ENCODE results near the gene SLC39A11. TPM values are rescaled to one million over a fixed set of nuclear protein-coding genes. Genes with fewer than 3 reads are reported as not detected.

The SLC39A11 gene
- total and polyA plus RNA-seq, 12 donors = 7.0 to 91.4 (median 22.7) TPM

DNA sequence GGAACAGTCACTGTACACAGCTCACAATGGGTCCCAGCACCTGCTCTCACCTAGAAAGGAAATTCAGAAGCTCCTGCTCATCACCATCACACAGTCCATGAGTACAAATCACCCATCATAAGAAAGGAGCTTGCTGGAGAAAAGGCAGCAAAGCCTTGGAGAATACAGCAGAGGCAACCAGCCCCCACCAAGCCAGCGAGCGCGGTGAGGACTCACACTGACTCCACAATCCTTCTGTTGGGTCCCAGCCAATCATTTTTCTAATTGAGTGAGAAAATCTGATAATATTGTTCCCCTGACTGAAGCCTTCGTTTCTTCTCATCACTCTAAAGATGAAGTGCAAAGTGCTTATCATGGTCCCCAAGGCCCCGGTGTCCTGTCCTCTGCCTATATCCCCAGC is 298.3 kb downstream of the SLC39A11 start:
- no peak overlapping the region for H3K27ac ChIP-seq
- TF ChIP-seq, protein P1, sequence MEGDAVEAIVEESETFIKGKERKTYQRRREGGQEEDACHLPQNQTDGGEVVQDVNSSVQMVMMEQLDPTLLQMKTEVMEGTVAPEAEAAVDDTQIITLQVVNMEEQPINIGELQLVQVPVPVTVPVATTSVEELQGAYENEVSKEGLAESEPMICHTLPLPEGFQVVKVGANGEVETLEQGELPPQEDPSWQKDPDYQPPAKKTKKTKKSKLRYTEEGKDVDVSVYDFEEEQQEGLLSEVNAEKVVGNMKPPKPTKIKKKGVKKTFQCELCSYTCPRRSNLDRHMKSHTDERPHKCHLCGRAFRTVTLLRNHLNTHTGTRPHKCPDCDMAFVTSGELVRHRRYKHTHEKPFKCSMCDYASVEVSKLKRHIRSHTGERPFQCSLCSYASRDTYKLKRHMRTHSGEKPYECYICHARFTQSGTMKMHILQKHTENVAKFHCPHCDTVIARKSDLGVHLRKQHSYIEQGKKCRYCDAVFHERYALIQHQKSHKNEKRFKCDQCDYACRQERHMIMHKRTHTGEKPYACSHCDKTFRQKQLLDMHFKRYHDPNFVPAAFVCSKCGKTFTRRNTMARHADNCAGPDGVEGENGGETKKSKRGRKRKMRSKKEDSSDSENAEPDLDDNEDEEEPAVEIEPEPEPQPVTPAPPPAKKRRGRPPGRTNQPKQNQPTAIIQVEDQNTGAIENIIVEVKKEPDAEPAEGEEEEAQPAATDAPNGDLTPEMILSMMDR (IDR thresholded peaks at IDR 0.05) = no peak
- TF ChIP-seq POLR2A (IDR thresholded peaks at IDR 0.05) = no peak
- no peaks in the 10 kb centered on the region for H3K36me3 ChIP-seq (replicated peaks in 1 of 2)
- no peaks in the 10 kb centered on the region for H3K9me3 ChIP-seq (replicated peaks in 1 of 3)
- H3K27me3 ChIP-seq = no peaks in the 10 kb centered on the region
- no peaks in the 10 kb centered on the region for H3K4me1 ChIP-seq (replicated peaks in 1 of 2)
- no peak for DNase-seq
- intact Hi-C loops (cut with DNase I) = no loop called here
- no peak overlapping the region for H3K4me3 ChIP-seq
- WGBS, 4 donors = 85 to 92% (median 88%) methylated on average over 5 of the region's 5 CpGs

DNA sequence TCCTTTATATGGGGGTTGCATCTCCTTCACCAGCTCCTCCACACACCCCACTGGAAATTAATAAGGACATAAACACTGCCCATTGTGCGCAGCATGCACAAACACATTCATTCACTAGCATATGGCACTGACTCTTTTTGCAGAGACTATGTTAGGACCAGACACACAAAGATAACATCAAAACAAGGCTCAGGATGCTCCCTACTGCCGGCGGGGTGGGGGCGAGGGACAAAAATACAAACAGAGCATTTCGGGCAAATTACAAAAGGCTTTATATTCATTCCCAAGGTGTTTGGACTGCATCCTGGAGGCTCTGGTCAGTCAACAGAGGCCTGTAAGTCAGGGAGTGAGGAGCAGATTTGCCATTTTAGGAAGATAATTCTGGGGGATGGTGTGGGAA is 299.7 kb downstream of the SLC39A11 start:
- Histone ChIP-seq H3K4me3 (no peak overlapping the region), H3K27ac (no peak overlapping the region), H3K27me3 (no peaks in the 10 kb centered on the region), H3K36me3 (replicated peaks in 1 of 2) (no peaks in the 10 kb centered on the region), H3K9me3 (replicated peaks in 1 of 3) (no peaks in the 10 kb centered on the region), H3K4me1 (replicated peaks in 1 of 2) (no peaks in the 10 kb centered on the region)
- intact Hi-C loops (cut with DNase I) = no loop called here
- WGBS, 4 donors = 86 to 92% (median 89%) methylated on average over 5 of the region's 5 CpGs
- no peak for DNase-seq
- TF ChIP-seq, protein P1 (IDR thresholded peaks at IDR 0.05) = no peak
- no peak for TF ChIP-seq POLR2A (IDR thresholded peaks at IDR 0.05)

DNA sequence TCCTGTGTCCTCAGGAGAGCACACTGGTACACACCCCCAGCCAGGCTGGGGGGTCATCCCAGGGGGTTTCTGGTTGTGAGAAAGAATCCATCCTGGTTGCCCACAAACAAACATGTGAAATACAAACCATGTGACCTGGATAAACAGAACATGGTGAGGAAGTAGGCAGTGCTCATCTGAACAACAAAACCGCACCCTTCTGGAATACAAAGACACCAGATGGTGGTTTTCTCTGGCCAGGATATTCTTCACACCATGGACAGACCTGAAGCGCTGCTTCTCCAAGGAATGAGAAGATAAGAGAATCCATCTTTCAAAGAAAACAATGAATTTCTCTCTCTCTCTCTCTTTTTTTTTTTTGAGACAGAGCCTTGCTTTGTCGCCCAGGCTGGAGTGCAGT is 302.3 kb downstream of the SLC39A11 start:
- intact Hi-C loops (cut with DNase I) = no loop called here
- Histone ChIP-seq H3K27me3 (no peaks in the 10 kb centered on the region), H3K4me3 (no peak overlapping the region), H3K4me1 (replicated peaks in 1 of 2) (no peaks in the 10 kb centered on the region), H3K36me3 (replicated peaks in 1 of 2) (no peaks in the 10 kb centered on the region), H3K9me3 (replicated peaks in 1 of 3) (no peaks in the 10 kb centered on the region), H3K27ac (no peak overlapping the region)
- DNase-seq = no peak
- TF ChIP-seq, protein P1 (IDR thresholded peaks at IDR 0.05) = no peak
- no peak for TF ChIP-seq POLR2A (IDR thresholded peaks at IDR 0.05)
- 93 to 99% (median 98%) methylated on average over 3 of the region's 3 CpGs for WGBS, 4 donors

DNA sequence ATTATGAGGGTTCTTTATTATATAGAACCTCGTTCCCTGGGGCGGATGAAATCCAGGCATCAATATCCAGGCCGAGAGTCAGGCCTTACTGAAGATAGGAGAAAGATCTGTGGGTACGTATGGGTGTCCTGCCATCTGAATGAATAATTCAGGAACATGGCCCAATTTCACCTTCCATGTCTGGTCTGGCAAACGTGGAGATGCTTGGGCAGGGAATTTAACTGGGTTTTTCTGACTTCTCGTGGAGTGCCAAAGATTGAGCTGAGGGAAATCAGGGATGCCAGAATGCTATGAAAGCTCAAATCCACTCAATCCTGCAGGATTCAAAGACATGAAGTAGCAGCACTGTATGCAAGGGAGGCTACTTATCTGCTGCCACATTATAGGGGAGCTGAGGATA is 302.8 kb downstream of the SLC39A11 start:
- no peaks in the 10 kb centered on the region for H3K36me3 ChIP-seq (replicated peaks in 1 of 2)
- H3K9me3 ChIP-seq (replicated peaks in 1 of 3) = no peaks in the 10 kb centered on the region
- TF ChIP-seq, protein P1 (IDR thresholded peaks at IDR 0.05) = no peak
- no peak for TF ChIP-seq POLR2A (IDR thresholded peaks at IDR 0.05)
- intact Hi-C loops (cut with DNase I) = no loop called here
- DNase-seq = no peak
- no peaks in the 10 kb centered on the region for H3K4me1 ChIP-seq (replicated peaks in 1 of 2)
- no peak overlapping the region for H3K27ac ChIP-seq
- H3K27me3 ChIP-seq = no peaks in the 10 kb centered on the region
- 94 to 99% (median 96%) methylated on average over 6 of the region's 6 CpGs for WGBS, 4 donors
- no peak overlapping the region for H3K4me3 ChIP-seq
